Measurements from ENCODE around the gene PRRC2B.
"Not testable (repeated sequence)": the region's sequence is repeated elsewhere in the genome, so short reads cannot be mapped to it uniquely, and the experiment has no call there.

PRRC2B gene

DNA sequence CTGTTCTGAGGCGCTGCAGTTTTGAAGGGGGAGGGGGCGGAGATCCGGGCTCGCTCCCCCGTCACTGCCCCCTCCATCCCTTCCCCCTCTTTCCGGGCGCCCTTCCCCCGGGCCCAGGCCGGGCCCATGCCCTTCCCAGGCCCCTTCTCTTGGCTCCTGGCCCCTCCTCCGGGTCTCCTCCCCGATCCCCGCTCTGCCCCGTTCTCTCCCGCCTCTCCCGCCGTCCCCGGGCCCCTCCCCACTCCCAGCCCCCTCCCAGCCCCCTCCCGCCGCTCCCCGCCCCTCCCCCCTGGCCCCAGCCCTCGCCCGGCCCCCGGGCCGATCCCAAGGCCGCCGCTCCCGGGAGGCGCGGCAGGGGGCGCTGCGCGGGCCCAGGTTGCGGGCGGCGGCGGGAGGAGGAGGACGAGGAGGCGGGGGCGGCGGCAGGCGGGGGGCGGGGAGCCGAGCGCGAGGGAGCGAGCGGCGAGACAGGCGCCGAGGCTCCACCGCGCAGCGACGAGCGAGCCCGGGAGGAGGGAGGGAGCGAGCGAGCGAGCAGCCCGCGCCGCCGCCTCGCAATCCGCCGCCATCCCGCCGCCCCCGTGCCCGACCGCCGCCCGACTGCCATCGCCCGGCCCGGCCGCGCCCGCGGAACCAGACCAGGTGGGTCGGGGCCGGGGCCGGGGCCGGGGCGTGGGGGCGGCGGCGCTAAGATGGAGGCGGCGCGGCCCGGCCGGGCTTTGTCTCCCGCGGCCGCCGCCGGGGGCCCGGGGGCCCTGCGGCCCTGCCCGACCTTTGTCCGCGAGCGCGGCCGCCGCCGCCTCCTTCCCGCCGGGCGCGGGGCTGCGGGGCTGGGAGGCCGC lies at the start of gene PRRC2B:
TSS of gene PRRC2B (plus strand) at position 465 of the 842 bp plus-strand sequence. CDS start 36,059 bp downstream, outside the sequence.
- peak; percentile 94 for DNase-seq (ENCODE audit: low spot score)

DNA sequence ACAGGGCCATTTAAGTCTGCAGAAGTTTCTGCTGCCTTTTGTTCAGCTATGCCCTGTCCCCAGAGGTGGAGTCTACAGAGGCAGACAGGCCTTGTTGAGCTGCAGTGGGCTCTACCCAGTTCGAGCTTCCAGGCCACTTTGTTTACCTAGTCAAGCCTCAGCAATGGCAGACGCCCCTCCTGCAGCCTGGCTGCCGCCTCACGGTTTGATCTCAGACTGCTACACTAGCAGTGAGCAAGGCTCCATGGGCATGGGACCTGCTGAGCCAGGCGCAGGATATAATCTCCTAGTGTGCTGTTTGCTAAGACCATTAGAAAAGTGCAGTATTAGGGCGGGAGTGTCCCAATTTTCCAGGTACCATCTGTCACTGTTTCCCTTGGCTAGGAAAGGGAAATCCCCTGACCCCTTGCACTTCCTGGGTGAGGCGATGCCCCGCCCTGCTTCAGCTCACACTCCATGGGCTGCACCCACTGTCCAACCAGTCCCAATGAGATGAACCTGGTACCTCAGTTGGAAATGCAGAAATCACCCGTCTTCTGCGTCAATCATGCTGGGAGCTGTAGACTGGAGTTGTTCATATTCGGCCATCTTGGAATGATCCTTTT lies 48.9 kb upstream of the PRRC2B start:
- DNase-seq (ENCODE audit: low spot score), result not testable (repeated sequence)

DNA sequence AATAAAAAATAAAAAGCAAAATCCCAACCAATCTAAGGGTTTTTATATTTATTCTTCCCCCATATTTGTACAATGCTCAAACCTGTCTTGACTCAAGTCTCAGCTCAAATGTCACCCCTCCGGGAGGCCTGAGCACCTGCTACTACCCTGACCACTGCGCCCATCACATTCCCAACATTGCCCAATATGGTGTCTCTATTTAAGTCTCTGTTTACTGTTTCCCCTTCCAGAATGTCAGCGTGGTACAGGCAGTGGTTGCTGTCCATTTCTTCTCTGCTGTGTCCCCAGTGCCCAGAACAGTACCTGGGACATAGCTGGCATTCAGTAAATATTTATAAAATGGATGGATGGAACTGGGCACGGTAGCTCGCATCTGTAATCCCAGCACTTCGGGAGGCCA lies 47.3 kb upstream of the PRRC2B start:
- DNase-seq (ENCODE audit: low spot score), result no peak

DNA sequence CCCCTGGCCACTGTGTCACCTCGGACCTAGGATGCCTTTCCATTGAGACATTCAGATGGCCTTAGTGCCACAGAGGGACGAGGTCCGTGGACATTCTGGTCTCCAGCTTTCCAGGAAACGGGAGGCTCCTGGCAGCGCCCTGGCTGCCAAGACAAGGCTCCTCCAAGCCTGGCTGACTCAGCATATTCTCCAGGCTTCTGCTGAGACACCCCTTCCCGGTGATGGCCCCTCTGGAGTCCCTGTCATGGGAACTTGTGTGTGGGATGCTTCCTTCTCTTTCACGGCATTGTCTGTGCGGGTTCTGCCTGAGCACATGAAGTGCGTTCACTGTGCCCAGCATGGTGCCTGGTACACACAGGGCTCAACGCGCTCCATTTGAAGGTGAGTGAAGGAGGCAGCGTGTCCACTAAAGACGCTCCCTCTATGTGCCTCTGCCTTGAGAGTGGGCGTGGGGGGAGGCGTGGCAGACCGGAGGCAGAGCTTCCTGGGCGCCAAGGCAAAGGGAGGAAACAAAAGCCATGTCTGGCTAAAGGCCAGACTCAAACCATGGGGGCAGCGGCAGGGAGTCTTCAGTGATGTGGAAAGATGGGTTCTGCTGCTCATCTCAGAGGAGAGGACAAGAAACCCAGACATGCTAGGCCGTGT lies 46.4 kb upstream of the PRRC2B start:
- no peak for DNase-seq (ENCODE audit: low spot score)

DNA sequence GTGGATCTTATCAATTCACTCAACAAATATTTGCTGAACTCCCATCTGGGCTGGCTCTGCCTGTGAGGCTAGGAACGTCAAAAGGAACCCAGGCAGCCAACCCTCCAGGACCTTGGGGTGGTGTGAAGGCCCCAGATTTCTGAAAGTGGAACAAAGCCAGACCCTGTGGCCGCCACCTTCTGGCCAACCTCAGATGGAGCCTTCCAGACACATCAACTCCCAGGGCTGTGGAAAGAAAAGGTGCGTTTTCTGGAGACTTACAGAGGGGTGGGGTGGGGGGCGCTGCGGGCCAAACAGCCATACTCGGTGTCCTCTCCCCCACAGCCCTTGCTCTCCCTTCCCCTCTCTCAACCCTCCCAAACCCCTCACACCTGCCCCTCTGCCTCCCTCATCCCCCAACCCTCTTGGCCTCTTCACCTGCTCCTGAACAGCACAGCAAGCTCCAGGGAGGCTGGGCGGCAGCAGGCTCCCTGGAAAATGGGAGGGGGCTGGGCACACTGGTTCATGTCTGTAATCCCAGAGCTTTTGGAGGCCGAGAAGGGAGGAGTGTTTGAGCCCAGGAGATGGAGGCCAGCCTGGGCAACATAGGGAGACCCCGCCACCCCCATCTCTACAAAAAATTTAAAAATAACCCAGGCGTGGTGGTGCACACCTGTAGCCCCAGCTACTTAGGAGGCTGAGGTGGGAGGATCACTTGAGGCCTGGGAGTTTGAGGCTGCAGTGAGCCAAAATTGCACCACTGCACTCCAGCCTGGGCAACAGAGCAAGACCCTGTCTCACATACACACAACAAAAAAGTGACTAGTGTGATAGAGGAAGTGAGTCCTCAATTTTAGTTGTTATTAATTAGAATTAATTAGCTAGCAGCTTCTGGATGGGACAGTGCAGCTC lies 45.0 kb upstream of the PRRC2B start:
- no peak for DNase-seq (ENCODE audit: low spot score)

DNA sequence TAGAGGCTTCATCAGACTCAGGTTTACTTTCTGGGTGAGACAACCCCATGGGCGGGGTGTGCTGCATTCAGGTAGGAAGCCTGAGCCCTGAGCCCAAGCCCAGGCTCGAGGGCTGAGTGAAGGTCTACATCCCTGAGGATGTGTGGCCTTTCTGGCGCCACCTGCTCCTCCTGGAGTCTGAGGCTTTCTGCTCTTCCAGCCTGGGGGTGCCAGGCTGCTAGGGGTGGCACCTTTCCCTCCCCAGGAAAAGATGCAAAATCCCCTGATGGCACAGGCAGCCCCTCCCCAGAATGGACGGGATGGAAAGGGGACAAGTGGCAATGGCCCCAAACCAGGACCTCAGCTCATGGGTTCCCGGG lies 44.4 kb upstream of the PRRC2B start:
- no peak for DNase-seq (ENCODE audit: low spot score)

DNA sequence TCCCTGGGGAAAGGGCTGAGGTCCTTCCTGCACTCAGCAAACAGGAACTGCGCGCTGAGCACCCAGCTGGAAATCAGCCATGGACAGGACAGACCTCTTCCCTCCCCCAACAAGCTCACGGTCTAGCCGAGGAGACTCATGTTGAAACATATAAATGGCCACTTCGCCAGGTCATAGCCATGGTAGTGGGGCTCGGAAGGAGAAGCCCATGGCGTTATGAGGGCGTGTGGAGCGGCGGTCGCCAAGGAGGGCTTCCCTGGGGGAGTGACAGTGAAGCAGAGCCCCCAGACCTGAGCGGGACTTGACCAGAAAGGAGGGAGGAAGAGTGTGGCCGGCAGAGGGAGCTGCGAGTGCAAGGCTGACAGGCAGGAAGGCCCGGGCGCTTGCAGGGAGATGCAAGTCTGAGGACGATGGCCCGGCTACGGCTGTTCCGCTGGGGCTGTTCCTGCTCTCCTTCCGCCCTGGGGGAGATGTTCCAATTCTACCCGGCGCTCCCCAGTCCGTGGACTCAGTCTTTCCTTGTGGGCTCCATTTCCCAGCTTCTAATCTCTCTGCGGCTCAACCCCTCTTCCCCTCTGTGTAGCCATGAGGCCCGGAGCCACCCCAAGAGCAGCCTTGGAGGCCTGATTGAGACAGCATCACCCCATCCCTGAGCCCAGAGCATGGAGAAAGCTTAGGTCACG lies 43.9 kb upstream of the PRRC2B start:
- DNase-seq (ENCODE audit: low spot score), result peak; percentile 86

DNA sequence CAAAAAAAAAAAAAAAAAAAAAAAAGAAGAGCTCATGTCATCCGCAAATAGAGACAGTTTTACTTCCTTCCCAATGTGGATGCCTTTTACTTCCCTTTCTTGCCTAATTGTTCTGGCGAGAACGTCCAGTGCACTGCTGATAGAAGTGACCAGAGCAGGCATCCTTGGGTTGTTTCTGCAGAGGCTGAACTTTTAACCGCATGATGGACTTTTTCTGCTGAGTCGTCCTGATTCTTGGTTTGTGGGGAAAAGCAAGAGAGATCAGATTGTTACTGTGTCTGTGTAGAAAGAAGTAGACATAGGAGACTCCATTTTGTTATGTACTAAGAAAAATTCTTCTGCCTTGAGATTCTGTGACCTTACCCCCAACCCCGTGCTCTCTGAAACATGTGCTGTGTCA lies 37.4 kb upstream of the PRRC2B start:
- DNase-seq (ENCODE audit: low spot score), result not testable (repeated sequence)

DNA sequence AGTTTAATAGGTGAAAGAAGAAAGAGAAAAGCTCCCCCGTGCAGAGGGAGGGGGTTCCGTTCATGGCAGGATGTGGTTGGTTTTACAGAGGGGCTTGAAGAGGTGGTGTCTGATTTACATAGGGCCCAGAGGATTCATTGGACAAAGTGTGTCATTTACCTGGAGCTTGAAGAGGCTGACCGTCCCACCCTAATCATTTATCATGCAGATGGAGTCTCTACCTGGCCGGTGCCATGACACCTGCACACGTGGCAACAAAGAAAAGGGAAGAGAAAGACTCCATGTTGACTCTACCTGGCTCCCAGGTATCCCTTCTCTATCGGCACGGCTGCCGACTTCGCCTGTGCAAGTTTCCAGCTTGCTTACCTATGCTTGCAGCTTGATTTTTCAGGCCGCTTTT lies 35.3 kb upstream of the PRRC2B start:
- DNase-seq (ENCODE audit: low spot score), result no peak

DNA sequence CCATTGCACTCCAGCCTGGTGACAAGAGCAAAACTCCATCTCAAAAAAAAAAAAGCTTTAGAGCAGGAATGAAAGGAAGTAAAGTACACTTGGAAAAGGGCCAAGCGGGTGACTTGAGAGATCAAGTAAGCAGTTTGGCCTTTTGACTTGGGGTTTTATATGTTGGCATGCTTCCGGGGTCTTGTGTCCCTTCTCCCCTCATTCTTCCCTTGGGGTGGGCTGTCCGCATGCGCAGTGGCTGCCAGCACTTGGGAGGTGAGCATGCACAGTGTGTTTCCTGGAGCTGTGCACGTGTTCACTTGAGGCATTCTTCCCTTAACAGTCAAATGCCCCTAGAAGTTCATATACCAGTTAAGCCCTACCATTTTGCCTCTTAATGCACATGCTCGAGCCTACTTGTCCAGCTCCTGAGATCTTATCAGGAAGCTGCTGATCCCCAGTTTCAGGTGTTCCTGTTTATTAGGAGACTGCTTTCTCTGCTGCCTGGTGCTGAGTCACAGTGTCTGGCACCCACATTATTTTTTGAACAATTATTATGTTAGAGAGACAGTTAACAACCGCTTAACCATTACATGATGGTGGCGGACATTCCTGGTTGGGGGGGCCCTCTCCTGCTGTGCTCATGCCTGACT lies 32.6 kb upstream of the PRRC2B start:
- no peak for DNase-seq (ENCODE audit: low spot score)

DNA sequence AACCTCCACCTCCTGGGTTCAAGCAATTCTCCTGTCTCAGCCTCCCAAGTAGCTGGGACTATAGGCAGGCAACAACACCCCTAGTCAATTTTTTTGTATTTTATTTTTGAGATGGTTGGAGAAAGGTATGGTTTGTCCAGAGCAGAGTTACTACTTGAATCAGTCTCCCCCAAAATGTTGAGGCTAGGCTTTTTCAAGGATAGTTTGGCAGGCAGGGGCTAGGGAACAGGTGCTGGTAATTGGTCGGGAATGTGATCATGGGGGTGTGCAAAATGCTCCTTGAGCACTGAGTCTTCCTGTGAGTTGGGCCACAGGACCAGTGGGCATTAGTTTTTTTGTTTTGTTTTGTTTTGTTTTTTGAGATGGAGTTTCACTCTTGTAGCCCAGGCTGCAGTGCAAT lies 28.3 kb upstream of the PRRC2B start:
- no peak for DNase-seq (ENCODE audit: low spot score)

DNA sequence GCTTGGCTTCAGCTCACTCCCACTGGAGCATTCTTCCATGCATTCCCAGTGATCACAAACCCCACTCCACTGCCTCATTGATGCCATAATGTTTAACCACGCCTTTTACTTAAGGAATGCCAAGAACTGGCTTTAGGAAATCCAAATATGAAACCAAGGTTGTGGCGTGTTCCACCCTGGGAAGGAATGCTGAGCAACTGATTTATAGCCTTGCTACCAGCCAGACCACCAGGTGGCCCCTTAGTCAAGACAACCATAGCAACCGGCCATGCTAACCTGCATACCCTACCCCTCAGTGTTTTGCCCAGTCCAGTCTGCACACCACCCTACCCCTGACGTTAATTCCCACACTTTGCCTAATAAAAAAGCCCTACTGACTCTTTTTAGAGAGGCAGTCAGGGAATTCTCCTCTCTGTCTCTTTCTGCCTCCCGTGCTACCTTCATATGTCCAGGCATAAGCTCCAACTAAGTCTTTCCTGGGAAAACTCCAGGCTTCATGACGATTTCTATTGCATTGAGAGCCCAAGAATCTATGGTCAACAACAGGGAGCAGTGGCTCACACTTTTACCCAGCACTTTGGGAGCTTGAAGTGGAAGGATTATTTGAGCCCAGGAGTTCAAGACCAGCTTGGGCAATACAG lies 27.0 kb upstream of the PRRC2B start:
- DNase-seq (ENCODE audit: low spot score), result no peak

DNA sequence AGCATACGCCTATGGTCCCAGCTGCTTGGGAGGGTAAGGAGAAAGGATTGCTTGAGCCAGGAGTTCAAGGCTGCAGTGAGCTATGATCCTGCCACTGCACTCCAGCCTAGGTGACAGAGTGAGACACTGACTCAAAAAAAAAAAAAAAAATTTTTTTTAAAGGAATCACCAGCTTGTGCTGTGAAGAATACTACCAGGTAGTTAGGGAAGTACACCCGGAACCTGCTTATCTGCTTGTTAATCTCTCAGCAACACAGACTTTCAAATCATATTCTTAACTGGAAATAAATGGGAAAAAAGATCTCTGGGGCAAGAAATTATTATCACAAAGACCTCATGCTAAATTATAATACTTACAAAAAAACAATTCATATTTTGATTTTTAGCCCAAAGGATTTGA lies 26.4 kb upstream of the PRRC2B start:
- DNase-seq (ENCODE audit: low spot score), result no peak

DNA sequence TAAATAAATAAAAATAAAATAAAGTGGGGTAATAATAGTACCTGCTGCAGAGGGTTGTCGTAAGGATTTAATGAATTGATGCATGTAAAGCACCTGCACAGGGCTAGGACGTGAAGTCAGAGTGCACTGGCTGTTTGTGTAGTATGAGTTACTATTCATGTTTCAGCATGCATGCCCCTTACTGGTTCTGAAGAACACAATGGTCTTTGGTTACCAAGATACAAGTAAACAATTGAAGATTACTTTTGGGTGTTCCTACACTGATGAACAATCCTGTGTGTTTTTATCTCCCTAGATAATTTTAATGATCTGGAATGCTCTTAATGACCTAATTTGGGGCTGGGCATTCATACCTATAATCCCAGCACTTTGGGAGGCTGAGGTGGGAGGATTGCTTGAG lies 23.2 kb upstream of the PRRC2B start:
- no peak for DNase-seq (ENCODE audit: low spot score)

DNA sequence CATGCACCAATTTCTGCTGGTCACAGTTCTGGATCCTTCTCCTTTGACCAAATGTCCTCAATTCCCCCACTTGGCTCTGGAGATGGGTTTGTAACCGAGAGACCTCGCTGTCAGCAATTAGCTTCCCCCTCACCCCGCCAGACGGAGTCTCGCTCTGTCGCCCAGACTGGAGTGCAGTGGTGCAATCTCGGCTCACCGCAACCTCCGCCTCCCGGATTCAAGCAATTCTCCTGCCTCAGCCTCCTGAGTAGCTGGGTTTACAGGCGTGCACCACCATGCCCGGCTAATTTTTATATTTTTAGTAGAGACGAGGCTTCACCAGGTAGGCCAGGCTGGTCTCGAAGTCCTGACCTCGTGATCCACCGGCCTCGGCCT lies 21.3 kb upstream of the PRRC2B start:
- DNase-seq (ENCODE audit: low spot score), result not testable (repeated sequence)

DNA sequence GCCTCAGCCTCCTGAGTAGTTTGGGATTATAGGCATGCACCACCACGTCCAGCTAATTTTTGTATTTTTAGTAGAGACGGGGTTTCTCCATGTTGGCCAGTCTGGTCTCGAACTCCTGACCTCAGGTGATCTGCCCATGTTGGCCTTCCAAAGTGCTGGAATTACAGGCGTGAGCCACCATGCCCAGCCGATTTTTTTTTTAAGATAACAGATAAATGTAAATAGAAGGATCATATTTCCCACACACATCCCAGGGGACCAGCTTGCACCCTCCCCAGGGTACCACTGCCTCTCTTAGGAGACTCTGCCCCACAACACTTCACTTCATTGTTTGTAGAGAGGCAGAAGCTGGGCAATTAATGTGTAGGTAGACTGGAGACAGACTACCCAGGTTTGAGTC lies 19.2 kb upstream of the PRRC2B start:
- DNase-seq (ENCODE audit: low spot score), result not testable (repeated sequence)

DNA sequence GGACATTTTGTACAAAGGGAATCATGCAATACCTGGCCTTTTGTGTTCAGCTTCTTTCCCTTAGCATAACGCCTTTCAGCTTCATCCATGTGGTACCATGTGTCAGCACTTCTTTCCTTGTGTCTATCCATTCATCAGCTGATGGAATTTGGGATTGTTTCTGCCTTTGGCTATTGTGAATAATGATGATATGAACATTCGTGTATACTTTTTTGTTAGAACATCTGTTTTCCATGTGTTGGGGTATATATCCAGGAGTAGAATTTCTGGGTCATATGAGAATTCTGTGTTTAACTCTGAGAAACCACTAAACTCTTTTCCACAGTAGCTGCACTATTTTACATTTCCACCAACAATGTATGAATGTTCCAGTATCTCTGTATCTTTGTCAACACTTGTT lies 14.8 kb upstream of the PRRC2B start:
- no peak for DNase-seq (ENCODE audit: low spot score)

DNA sequence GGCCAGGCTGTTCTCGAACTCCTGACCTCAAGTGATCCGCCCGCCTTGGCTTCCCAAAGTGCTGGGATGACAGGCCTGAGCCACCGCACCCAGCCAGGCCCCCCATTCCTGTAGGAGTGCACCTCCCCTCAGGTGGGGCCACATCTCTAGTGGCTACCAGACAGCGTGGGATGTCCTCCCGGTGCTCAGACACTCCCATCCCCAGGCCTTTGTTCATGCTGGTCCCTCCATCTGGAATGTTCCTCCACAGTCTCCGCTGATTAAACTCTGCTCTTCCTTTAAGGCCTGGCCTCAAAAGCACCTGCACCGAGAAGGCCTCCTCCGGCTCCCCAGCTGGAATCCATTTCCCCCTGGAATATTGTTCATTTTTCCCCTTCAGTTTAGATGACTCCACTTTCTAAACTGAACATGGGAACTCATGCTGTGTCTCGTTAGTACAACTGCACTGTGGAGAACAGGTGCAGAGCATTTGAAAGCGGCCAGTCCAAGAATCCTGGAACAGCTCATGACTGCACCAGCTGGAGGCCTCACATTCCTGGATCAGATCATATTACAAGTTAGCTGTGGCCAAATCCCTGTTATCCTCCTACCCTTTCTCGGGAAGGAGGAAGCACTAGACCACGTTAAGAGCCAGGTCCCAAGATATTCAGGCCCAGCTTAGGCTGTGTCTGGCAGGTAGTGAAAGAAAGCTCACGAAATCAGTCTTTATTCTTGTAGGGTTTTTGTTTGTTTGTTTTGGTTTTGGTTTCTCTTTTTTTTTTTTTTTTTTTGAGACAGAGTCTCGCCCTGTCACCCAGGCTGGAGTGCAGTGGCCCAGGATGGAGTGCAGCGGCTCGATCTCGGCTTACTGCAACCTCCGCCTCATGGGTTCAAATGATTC lies 10.8 kb upstream of the PRRC2B start:
- DNase-seq (ENCODE audit: low spot score), result peak; percentile 83

DNA sequence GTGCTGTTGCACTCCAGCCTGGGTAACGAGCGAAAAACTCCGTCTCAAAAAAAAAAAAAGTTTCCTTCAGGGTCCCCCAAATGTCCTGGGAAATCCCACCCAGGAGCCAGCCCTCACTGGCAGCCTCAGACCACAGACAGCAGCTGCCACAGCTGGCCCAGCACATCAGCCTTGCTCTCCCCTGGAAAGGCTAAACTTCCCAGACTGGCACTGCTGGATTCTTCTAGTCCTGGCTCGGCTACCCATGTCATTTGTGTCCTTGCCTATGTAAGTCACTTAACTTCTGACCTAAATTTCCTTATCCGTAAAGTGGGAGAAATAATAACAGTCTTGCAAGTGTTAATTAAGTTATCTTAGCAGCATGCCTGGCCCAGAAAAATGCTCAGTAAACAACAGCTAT lies 8.6 kb upstream of the PRRC2B start:
- no peak for DNase-seq (ENCODE audit: low spot score)

DNA sequence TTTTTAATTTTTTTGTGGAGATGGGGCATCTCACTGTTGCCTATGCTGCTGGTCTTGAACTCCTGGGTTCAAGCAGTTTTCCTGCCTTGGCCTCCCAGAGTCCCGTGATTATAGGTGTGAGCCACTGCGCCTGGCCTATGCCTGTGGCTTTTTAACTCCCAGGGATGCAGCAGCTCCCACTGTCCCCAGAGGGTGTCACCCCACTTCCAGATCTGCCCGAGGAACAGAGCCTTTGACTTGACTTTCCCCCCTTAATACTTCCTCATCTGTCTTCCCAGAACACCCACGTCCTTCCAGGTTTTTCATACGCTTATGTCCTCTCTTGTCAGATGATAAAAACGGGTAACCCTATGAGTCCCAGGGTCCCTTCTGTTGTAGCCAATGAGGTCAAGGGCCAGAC lies 7.6 kb upstream of the PRRC2B start:
- DNase-seq (ENCODE audit: low spot score), result no peak
